NCI-H1092 (cell line): ENCODE measurements around the gene RIPOR3.
"Not testable (repeated sequence)": the region's sequence is repeated elsewhere in the genome, so short reads cannot be mapped to it uniquely, and the experiment has no call there.

Experiments used
- DNase-seq: peaks from one replicate; lab custom pipeline; 2025; lab: John Stamatoyannopoulos, UW

RIPOR3 gene

GRCh38 chr20:50554694-50555579 lies 136.4 kb downstream of the RIPOR3 start:
- DNase-seq, result no peak

- no peak for DNase-seq
Measured at GRCh38 chr20:50552979-50553378, 138.4 kb downstream of the RIPOR3 start.

DNA sequence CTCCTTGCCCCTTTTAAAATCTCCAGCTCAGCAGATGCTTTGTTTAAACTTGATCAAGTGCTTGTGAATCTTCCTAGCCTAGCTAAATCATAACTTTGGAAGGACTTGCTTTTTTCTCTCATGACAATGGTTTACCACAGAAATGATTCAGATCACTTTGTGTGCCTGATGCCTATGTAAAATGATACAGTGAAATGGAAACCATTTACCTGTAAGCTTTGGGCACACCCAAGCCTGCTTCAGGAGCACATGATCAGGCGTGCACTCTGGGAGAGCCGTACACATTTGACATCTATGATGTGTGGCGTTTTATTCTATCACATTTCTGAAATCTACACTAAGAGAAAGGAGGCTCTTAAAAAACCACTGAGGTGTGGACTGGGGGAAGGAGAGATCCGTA lies 140.1 kb downstream of the RIPOR3 start:
- no peak for DNase-seq

GRCh38 chr20:50550531-50550930 lies 140.8 kb downstream of the RIPOR3 start:
- no peak for DNase-seq

DNA sequence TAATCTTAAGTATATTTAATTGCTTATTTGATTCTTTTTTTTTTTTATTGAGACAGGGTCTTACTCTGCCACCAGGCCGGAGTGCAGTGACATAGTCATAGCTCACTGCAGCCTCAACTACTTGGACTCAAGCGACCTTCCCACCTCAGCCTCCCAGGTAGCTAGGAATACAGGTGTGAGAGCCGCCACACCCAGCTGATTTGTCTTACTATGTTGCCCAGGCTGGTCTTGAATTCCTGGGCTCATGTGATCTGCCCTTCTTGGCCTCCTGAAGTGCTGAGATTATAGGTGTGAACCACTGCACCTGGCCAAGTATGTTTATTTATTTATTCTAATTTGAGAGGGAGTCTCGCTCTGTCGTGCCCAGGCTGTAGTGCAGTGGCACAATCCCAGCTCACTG lies 142.9 kb downstream of the RIPOR3 start:
- no peak for DNase-seq

- no peak for DNase-seq
Measured at GRCh38 chr20:50547964-50548363, 143.4 kb downstream of the RIPOR3 start.

DNA sequence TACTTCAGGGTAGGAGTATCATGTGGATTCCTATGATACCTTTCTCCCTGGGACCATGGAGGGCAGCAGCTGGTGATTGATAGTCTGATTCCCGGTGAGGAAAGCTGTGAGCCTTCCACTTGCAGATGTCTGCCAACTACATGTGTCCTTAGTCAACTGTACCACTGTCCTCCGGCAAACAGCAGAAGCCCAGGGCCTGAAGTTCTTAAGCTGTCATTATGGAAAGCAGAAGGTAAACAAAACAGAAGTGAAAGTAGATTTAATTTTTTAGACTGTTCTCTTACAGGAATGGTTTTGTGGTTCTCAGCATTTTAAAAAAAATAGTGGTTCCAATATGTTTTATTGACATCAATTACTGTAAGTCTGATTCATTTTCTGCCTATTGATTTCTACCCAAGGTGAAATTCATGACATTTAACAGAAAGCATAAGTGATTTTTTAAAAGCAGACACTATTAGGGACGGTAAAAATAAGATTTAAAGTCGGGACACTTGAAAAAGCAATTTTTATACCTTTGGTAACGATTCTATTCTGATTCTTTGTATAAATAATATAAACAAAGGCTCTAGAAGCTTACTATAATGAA lies 144.5 kb downstream of the RIPOR3 start:
- no peak for DNase-seq

- no peak for DNase-seq
Measured at GRCh38 chr20:50545126-50545525, 146.2 kb downstream of the RIPOR3 start.

DNA sequence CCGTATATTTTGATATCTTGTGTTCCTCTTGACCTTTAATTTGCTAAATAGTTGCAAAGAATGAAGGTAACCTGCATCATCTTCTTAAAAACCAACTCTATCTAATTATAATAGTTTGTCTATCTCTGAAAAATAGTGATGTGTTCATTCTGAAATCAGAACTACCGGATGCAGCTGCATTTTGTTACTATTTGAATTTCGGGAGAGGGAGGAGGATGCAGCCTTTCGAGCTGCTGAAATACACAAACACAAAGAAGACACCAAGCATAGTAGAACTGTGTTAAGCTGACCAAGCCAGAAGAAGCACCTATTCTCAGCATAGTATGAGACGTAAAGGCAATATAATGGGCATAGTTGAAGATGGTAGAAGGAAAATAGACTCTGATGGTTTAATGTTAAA lies 148.0 kb downstream of the RIPOR3 start:
- DNase-seq, result no peak

GRCh38 chr20:50541606-50542041 lies 149.7 kb downstream of the RIPOR3 start:
- no peak for DNase-seq

DNA sequence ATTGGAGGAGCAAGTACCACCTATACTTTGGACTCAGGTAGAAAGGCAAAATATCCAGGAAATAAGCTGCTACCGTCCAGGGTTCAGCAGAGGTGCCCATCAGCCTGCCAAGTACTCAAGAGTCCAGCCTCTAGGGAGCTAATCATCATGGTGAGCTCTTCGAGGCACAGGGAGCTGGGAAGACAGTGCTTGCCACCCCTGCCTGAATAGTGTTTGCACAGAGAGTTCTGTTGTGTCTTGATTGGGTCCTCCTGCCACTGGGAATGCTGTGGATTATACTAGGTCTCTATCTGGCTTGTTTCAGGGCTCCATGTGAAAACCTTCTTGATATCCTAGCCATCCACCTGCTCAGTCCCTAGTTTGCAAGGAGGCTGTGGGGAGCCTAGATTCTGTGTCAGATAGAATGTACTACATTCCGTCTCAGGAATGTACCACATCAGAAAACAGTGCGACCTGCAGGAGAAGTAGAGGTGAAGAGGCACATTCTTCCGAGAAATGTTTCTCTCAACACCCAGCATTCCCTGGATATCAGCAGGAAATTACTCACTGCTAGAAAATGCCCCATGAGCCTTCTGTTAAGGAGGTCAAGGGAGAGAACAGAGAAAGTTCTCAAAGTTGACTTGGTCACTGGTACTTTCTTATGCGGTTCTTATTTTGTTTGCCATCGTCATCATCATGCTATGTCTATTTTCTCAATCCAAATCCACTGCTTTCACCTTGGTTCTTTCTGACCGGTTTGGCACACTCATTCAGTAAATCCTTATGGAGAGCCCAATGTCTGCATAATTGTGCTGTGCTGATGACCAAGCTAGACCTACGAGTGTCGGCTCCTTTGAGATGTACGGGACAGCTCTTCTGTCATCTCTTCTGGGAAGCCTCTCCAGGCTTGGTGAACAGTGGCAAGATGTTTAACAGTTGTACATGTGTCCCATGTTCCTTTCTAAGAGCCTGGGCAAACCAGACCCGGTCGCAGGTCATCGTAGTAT lies 150.4 kb downstream of the RIPOR3 start:
- no peak for DNase-seq

DNA sequence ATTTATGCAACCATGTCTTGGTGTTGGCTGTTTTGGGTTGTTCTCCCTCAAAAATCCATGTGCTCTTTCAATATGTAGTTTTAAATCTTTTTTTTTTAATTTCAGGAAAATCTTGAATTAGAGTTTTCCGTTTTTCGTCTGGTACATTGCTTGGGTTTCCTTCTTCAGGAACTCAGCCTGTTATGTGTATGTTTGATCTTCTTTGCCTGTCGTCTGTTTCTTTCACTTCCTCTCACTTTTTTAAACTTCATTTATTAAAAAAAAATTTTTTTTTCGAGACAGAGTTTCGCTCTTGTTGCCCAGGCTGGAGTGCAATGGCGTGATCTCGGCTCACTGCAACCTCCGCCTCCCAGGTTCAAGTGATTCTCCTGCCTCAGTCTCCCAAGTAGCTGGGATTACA lies 151.5 kb downstream of the RIPOR3 start:
- not testable (repeated sequence) for DNase-seq

DNA sequence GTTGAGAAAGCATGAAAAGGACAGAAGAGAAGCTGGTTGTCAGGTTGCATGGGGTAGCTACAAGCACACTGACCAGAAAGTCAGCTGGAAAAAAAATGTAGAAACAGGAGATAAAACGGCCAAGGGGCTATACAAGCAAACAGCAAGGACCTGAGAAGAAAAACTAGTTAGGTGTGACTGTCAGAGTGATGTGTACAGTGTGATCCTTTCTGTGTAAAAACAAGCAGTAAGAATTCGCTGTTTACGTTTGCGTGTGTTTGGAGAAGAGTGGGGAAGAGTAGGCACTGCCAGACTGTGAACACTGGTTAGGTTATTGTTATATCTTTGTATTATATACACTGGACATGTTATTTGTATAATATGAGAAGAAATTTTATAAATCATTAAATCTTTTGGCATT lies 153.1 kb downstream of the RIPOR3 start:
- no peak for DNase-seq

GRCh38 chr20:50537546-50538201 lies 153.7 kb downstream of the RIPOR3 start:
- DNase-seq, result no peak

GRCh38 chr20:50536333-50536732 lies 155.0 kb downstream of the RIPOR3 start:
- no peak for DNase-seq
